Peyer's patch (tissue), 4 donors: ENCODE data around the gene RASGRP4. TPM values are rescaled to one million over a fixed set of nuclear protein-coding genes. Genes with fewer than 3 reads are reported as not detected.
A peak's percentile ranks its signal among the peaks of the same experiment; 100 is the strongest.

Experiments
- DNase-seq, 3 donors: peaks; one replicate each; pipeline ENCODE4 v3.0.0-alpha.2; 2017 to 2019
- H3K27ac ChIP-seq, 4 donors: fragments of 200-600 bp; sonication (generic); one replicate each; pipeline ENCODE4 v1.5.1; 2016 to 2019
- H3K27me3 ChIP-seq, 2 donors: fragments of 200-600 bp; sonication (generic); one replicate each; pipeline ENCODE4 v1.5.1; 2019
- H3K36me3 ChIP-seq, 3 donors: fragments of 200-600 bp; sonication (generic); one replicate each; pipeline ENCODE4 v1.5.1; 2016 to 2019
- H3K4me1 ChIP-seq, 4 donors: fragments of 200-600 bp; sonication (generic); one replicate each; pipeline ENCODE4 v1.5.1; 2016 to 2019
- H3K4me3 ChIP-seq, 4 donors: fragments of 200-600 bp; sonication (generic); 1 replicate in 3 of 4; 2 replicates in 1 of 4; pipeline ENCODE4 v1.5.1; 2016 to 2019; ENCODE audit warnings: mild to moderate bottlenecking in 1 of 4
- H3K9me3 ChIP-seq, 4 donors: fragments of 200-600 bp; sonication (generic); one replicate each; pipeline ENCODE4 v1.5.1; 2016 to 2019; ENCODE audit warnings: mild to moderate bottlenecking in 1 of 4
- CTCF ChIP-seq, 6 experiments: fragments of 450-650 bp in 4 of 6; fragments of 200-600 bp in 2 of 6; sonication (generic) in 1 of 6; IDR thresholded peaks; one replicate each; pipeline ENCODE4 v1.5.1; 2017 to 2019; ENCODE audit warnings: antibody characterized with exemption in 6 of 6, mild to moderate bottlenecking in 3 of 6, moderate library complexity in 1 of 6
- POLR2A ChIP-seq, 2 donors: fragments of 450-650 bp; IDR thresholded peaks; one replicate each; pipeline ENCODE4 v1.5.1; 2017; ENCODE audit warnings: antibody characterized with exemption in 2 of 2, mild to moderate bottlenecking in 2 of 2, moderate library complexity in 2 of 2
- total RNA-seq, 4 donors: library from RNA; depleted of rRNA; stranded (reverse); fragments of >200 nt; gene quantifications; one replicate each; pipeline ENCODE4 v1.1.0, GENCODE V29; 2016

Gene RASGRP4
- total RNA-seq, 4 donors from 2014 or later: 0.70 to 9.1 (median 1.7) TPM

- Histone ChIP-seq H3K4me1 (peaks cover 0 to 13% (median 3%) of the 10 kb centered on the region in 4 donors), H3K9me3 (no peaks in the 10 kb centered on the region), H3K27ac (peak overlapping the region in 2 of 4 donors; percentile 16 to 85), H3K27me3 (no peaks in the 10 kb centered on the region), H3K36me3 (peaks cover 0 to 34% (median 0%) of the 10 kb centered on the region in 3 donors), H3K4me3 (no peak overlapping the region)
- TF ChIP-seq CTCF (IDR thresholded peaks at IDR 0.05): no peak
- peak in 1 of 3 donors; percentile 44 for DNase-seq
Measured at GRCh38 chr19:38404858-38405257, 21.2 kb downstream of the RASGRP4 start.

DNA sequence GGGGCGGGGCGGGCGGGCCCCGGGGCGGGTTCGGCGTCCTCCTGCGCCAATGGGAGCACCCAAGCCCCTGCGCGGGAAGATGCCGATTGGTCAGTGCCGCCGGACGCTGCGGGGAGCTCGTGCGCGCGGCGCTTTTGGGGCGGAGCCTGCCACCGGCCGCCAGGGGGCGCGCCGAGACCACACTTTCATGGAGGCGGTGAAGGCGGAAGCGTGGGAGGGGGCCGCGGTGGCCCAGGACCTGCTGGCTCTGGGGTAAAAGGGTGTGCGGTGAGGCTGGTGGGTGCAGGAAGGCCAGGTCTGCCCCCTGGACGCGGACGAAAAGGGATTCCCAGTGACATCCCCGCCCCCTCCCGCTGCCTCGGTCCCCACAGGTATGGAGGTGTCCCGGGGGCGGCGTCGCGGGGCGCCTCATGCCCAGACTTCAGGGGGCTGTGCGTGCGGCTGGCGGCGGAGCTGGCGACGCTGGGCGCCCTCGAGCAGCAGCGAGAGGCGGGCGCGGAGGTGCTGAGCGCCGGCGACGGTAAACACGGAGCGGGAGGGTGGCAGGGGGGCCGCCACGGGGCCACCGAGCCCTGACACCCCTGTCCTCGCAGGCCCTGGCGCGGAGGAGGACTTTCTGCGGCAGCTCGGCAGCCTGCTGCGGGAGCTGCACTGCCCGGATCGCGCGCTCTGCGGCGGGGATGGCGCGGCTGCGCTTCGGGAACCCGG lies 22.9 kb downstream of the RASGRP4 start, which contains the start of gene FAM98C:
Gene FAM98C, plus strand, starts transcription at position 127 of the 708 bp plus-strand sequence. Its CDS starts 61 bp downstream, at position 188.
- no peaks in the 10 kb centered on the region for H3K9me3 ChIP-seq
- peak within 1 kb of the TSS; percentile 77 to 92 (median 86) for H3K4me3 ChIP-seq
- peak; percentile 95 to 99 (median 98) for DNase-seq
- peaks cover 0 to 28% (median 0%) of the 10 kb centered on the region in 3 donors for H3K36me3 ChIP-seq
- H3K4me1 ChIP-seq: peaks cover 0 to 13% (median 3%) of the 10 kb centered on the region in 4 donors
- no peaks in the 10 kb centered on the region for H3K27me3 ChIP-seq
- TF ChIP-seq POLR2A (IDR thresholded peaks at IDR 0.05): peak; percentile 38 to 54
- TF ChIP-seq CTCF (IDR thresholded peaks at IDR 0.05): peak; percentile 96 to 100 (median 99)
- H3K27ac ChIP-seq: peak within 1 kb of the TSS; percentile 85 to 96 (median 90)

- TF ChIP-seq POLR2A (IDR thresholded peaks at IDR 0.05) (peak in 1 of 2 donors; percentile 37), CTCF (IDR thresholded peaks at IDR 0.05) (no peak)
- Histone ChIP-seq H3K9me3 (no peaks in the 10 kb centered on the region), H3K27me3 (no peaks in the 10 kb centered on the region), H3K4me1 (peaks cover 0 to 13% (median 3%) of the 10 kb centered on the region in 4 donors), H3K27ac (peak overlapping the region in 2 of 4 donors; percentile 64 to 96), H3K36me3 (peaks cover 0 to 28% (median 0%) of the 10 kb centered on the region in 3 donors), H3K4me3 (peak overlapping the region; percentile 77 to 92 (median 86))
- no peak for DNase-seq
Measured at GRCh38 chr19:38402623-38402966, 23.4 kb downstream of the RASGRP4 start.

- TF ChIP-seq POLR2A (IDR thresholded peaks at IDR 0.05): no peak
- no peak for TF ChIP-seq CTCF (IDR thresholded peaks at IDR 0.05)
- peaks cover 0 to 15% (median 0%) of the 10 kb centered on the region in 3 donors for H3K36me3 ChIP-seq
- no peaks in the 10 kb centered on the region for H3K27me3 ChIP-seq
- H3K4me3 ChIP-seq: no peak overlapping the region
- no peak overlapping the region for H3K27ac ChIP-seq
- DNase-seq: no peak
- no peaks in the 10 kb centered on the region for H3K9me3 ChIP-seq
- H3K4me1 ChIP-seq: peaks cover 0 to 13% (median 3%) of the 10 kb centered on the region in 4 donors
Measured at GRCh38 chr19:38401148-38401547, 24.9 kb downstream of the RASGRP4 start.

- Histone ChIP-seq H3K4me3 (no peak overlapping the region), H3K4me1 (peaks cover 0 to 17% (median 6%) of the 10 kb centered on the region in 4 donors), H3K9me3 (no peaks in the 10 kb centered on the region), H3K27ac (no peak overlapping the region), H3K36me3 (peaks cover 0 to 10% (median 0%) of the 10 kb centered on the region in 3 donors), H3K27me3 (no peaks in the 10 kb centered on the region)
- no peak for DNase-seq
- no peak for TF ChIP-seq CTCF (IDR thresholded peaks at IDR 0.05)
- no peak for TF ChIP-seq POLR2A (IDR thresholded peaks at IDR 0.05)
Measured at GRCh38 chr19:38400361-38400760, 25.7 kb downstream of the RASGRP4 start.
